Retinal pigment epithelial cell (primary cell): ENCODE data around the gene INTS6L.
A peak's percentile ranks its signal among the peaks of the same experiment; 100 is the strongest.

ENCODE experiments used
- DNase-seq: peaks from one replicate; pipeline ENCODE4 v3.0.0-alpha.2; 2010; ENCODE audit warnings: low read depth
- H3K4me3 ChIP-seq: 2 replicates; pipeline ENCODE4 v1.5.1; 2011; ENCODE audit warnings: mild to moderate bottlenecking, low read length, control low read depth, moderate library complexity
- CTCF ChIP-seq: conservative IDR thresholded peaks from 2 replicates; pipeline ENCODE4 v1.5.1; 2011; ENCODE audit warnings: low read depth, low read length, control low read depth, inconsistent platforms

Gene INTS6L

GRCh38 chrX:135536877-135537276 is 16.4 kb downstream of the INTS6L start:
- H3K4me3 ChIP-seq: no peak overlapping the region
- no peak for TF ChIP-seq CTCF
- no peak for DNase-seq

- no peak for DNase-seq
- TF ChIP-seq CTCF: no peak
- H3K4me3 ChIP-seq: no peak overlapping the region
Measured at GRCh38 chrX:135541351-135541750, 20.9 kb downstream of the INTS6L start.

- DNase-seq: no peak
- TF ChIP-seq CTCF: no peak
- no peak overlapping the region for H3K4me3 ChIP-seq
Measured at GRCh38 chrX:135543172-135543571, 22.7 kb downstream of the INTS6L start.

- peak; percentile 15 for TF ChIP-seq CTCF
- DNase-seq: no peak
- H3K4me3 ChIP-seq: no peak overlapping the region
Measured at GRCh38 chrX:135543924-135544323, 23.5 kb downstream of the INTS6L start.

GRCh38 chrX:135544338-135544948 is 24.0 kb downstream of the INTS6L start:
- no peak for DNase-seq
- H3K4me3 ChIP-seq: no peak overlapping the region
- TF ChIP-seq CTCF: no peak

GRCh38 chrX:135547767-135548166 is 27.3 kb downstream of the INTS6L start:
- no peak for DNase-seq
- no peak overlapping the region for H3K4me3 ChIP-seq
- no peak for TF ChIP-seq CTCF

- H3K4me3 ChIP-seq: no peak overlapping the region
- TF ChIP-seq CTCF: no peak
- DNase-seq: no peak
Measured at GRCh38 chrX:135549519-135549918, 29.1 kb downstream of the INTS6L start.
